ENCODE results near the gene CHORDC1.
"Not testable (repeated sequence)": the region's sequence is repeated elsewhere in the genome, so short reads cannot be mapped to it uniquely, and the experiment has no call there.

Gene CHORDC1

GRCh38 chr11:90222459-90223247 lies at the start of gene CHORDC1:
TSS of gene CHORDC1 (minus strand) at chr11:90223049. CDS start at chr11:90222954, 95 bp downstream.
- peak; percentile 87 for DNase-seq

- DNase-seq = no peak
Observed at GRCh38 chr11:90257158-90257525, 34.3 kb upstream of the CHORDC1 start.

GRCh38 chr11:90256404-90257157 lies 33.7 kb upstream of the CHORDC1 start:
- no peak for DNase-seq

GRCh38 chr11:90254065-90254464 lies 31.2 kb upstream of the CHORDC1 start:
- no peak for DNase-seq

GRCh38 chr11:90252053-90252452 lies 29.2 kb upstream of the CHORDC1 start:
- no peak for DNase-seq

- DNase-seq = peak; percentile 90
Observed at GRCh38 chr11:90251599-90251998, 28.8 kb upstream of the CHORDC1 start.

- DNase-seq = no peak
Observed at GRCh38 chr11:90250970-90251369, 28.1 kb upstream of the CHORDC1 start.

GRCh38 chr11:90246468-90246867 lies 23.6 kb upstream of the CHORDC1 start:
- no peak for DNase-seq

- DNase-seq = peak; percentile 73
Observed at GRCh38 chr11:90243534-90243933, 20.7 kb upstream of the CHORDC1 start.

GRCh38 chr11:90242894-90243416 lies 20.1 kb upstream of the CHORDC1 start:
- no peak for DNase-seq

- no peak for DNase-seq
Observed at GRCh38 chr11:90241414-90241813, 18.6 kb upstream of the CHORDC1 start.

- not testable (repeated sequence) for DNase-seq
Observed at GRCh38 chr11:90239967-90240636, 17.3 kb upstream of the CHORDC1 start.

GRCh38 chr11:90237004-90237403 lies 14.2 kb upstream of the CHORDC1 start:
- no peak for DNase-seq

GRCh38 chr11:90235526-90235925 lies 12.7 kb upstream of the CHORDC1 start:
- no peak for DNase-seq

GRCh38 chr11:90234977-90235376 lies 12.1 kb upstream of the CHORDC1 start:
- no peak for DNase-seq

- no peak for DNase-seq
Observed at GRCh38 chr11:90229791-90230190, 6.9 kb upstream of the CHORDC1 start.

- DNase-seq = no peak
Observed at GRCh38 chr11:90228056-90228455, 5.2 kb upstream of the CHORDC1 start.

GRCh38 chr11:90223248-90223585 lies 368 bp upstream of the CHORDC1 start:
- DNase-seq = no peak

- no peak for DNase-seq
Observed at GRCh38 chr11:90221803-90222458, 918 bp downstream of the CHORDC1 start.

GRCh38 chr11:90220391-90220790 lies 2.5 kb downstream of the CHORDC1 start:
- no peak for DNase-seq

GRCh38 chr11:90219438-90219837 lies 3.4 kb downstream of the CHORDC1 start:
- DNase-seq = no peak

- no peak for DNase-seq
Observed at GRCh38 chr11:90218606-90219005, 4.2 kb downstream of the CHORDC1 start.

- DNase-seq = no peak
Observed at GRCh38 chr11:90216611-90217010, 6.2 kb downstream of the CHORDC1 start.

Data from NCI-H1105 treated with DMSO at 0.1 percent for 48 hours (cell line).